GM10266 (cell line): ENCODE results near the gene NR1D1.
A peak's percentile ranks its signal among the peaks of the same experiment; 100 is the strongest.

Source experiments
- DNase-seq: peaks from one replicate; pipeline ENCODE4 v3.0.0; 2012; ENCODE audit errors: extremely low spot score
- CTCF ChIP-seq: IDR thresholded peaks from 2 replicates; pipeline ENCODE4 v1.5.1; 2012; ENCODE audit warnings: mild to moderate bottlenecking, low read depth; ENCODE audit not compliant: control insufficient read depth, insufficient read depth; ENCODE audit errors: missing control alignments

Gene NR1D1

DNA sequence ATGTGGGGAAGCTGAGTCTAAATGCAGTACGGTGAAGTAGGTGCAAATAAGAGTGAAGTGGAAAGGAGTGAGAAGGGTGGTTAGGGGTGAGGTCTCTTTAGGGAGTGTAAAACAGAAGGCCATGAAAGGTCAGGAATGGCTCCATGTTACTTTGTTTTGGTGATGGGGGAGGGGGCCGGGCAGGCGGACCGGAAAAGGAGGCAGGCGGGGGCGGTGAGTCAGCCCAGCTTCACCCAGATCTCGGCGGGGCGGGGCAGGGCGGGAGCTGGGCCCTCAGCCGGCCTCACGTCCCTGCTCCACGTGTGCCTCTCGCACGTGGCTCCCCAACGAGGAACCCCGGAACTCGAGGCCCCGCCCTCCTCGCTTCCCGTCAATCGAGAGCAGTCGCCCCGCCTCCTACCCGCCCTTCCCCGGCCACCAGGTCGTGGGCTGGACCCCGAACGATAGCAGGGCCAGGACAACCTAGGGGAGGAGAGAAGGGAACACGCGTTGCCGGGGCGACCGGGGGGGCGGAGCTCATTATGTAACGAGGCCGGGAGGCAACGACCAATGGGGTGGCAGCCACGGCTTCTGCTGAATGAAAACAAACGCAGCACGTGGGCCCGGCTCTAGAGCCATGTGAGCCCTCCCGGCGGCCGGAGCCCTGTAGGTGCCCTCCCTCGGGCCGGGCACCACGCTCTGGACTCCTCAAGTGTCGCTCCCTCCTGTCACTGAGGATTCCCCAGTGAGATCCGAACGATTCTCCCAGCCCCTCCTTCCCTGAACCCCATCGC, 1.4 kb downstream of the NR1D1 start:
- DNase-seq = peak; percentile 89
- no peak for TF ChIP-seq CTCF

GRCh38 chr17:40097931-40098845, 2.2 kb downstream of the NR1D1 start:
- TF ChIP-seq CTCF = no peak
- DNase-seq = no peak

DNA sequence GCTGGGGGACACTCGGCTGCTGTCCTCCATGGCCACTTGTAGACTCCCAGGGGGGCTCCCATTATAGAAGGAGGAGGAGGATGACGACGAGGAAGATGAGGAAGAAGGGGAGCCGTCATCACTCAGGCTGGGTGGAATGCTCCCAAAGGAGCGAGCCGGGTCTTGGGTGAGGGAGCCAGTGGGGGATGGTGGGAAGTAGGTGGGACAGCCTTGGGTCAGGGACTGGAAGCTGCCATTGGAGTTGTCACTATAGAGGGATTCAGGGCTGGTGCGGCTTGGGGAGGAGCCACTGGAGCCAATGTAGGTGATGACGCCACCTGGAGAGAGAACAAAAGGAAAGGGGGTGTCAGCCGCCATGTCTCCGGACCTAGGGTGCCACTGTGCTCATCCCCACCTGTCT, 3.3 kb downstream of the NR1D1 start:
- DNase-seq = no peak
- TF ChIP-seq CTCF = no peak

- TF ChIP-seq CTCF = no peak
- DNase-seq = peak; percentile 94
Observed at GRCh38 chr17:40095944-40096791, 4.2 kb downstream of the NR1D1 start.

DNA sequence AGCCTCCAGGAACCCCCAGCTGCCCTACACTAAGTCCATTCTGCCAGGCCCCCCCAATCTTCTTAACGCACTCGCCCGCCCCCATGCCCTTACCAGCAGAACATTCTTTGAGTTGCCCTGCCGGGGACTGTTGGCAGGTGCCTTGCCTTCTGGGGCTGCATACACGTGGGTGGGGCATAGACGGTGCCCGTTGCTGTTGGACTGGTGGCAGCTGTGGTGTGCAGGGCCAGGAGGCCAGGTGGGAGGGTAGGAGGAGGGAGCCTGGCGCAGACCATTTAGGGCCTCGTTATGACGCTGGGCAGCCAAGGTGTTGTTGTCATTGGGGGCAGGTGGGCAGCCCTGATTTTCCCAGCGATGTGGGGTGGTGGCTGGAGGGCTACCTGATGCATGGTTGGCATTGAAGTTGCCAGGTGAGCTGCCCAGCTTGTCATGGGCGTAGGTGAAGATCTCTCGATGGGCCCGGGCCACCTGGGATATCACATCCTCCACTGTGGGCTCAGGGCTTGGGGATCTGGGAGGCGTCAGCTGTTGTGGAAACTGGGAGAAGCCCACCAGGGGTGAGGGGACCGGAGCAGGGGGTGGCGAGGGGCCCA, 4.9 kb downstream of the NR1D1 start:
- no peak for DNase-seq
- no peak for TF ChIP-seq CTCF

DNA sequence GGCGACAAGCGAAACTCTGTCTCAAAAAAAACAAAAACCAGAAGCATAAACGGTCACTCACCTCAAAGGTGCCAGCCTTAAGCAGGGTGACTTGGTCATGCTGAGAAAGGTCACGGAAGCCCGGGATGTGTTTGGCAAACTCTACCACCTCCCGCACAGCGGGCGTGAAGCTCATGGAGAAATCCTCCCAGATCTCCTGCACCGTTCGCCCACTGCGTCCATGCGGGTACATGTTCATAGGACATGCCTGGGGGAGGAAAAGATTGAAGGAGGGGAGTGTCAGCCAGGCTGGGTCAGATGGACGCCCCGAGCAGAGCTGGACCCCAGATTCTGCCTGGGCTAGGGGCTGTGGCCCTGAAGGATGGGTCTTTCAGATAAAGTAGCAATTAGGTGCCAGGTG, 5.5 kb downstream of the NR1D1 start:
- DNase-seq = no peak

More for the DNA sequence above, 5.5 kb downstream of the NR1D1 start:
- no peak for TF ChIP-seq CTCF
